Esophagus muscularis mucosa (tissue), 4 donors: Measurements from ENCODE around the gene NBAS. TPM values are rescaled to one million over a fixed set of nuclear protein-coding genes. Genes with fewer than 3 reads are reported as not detected.

Experiments
- DNase-seq: peaks from one replicate; pipeline ENCODE4 v3.0.0-alpha.2; 2017; ENCODE audit errors: extremely low spot score
- H3K27ac ChIP-seq, 4 donors: fragments of 200-600 bp; sonication (generic); replicated peaks in 1 of 4; 1 replicate in 3 of 4; 2 replicates in 1 of 4; pipeline ENCODE4 v1.5.1; 2016 to 2019; ENCODE audit warnings: mild to moderate bottlenecking in 1 of 4
- H3K27me3 ChIP-seq, 4 donors: fragments of 200-600 bp; sonication (generic); one replicate each; pipeline versions ENCODE4 v1.5.1 to v1.6.0; 2016 to 2019
- H3K36me3 ChIP-seq, 4 donors: fragments of 200-600 bp; sonication (generic); one replicate each; pipeline ENCODE4 v1.5.1; 2016 to 2019
- H3K4me1 ChIP-seq, 4 donors: fragments of 200-600 bp; sonication (generic); one replicate each; pipeline ENCODE4 v1.5.1; 2016 to 2019
- H3K4me3 ChIP-seq, 4 donors: fragments of 200-600 bp; sonication (generic); 1 replicate in 2 of 4; 2 replicates in 2 of 4; pipeline ENCODE4 v1.5.1; 2016 to 2019; ENCODE audit warnings: mild to moderate bottlenecking in 4 of 4, moderate library complexity in 1 of 4
- H3K9me3 ChIP-seq, 4 donors: fragments of 200-600 bp; sonication (generic); 1 replicate in 3 of 4; 2 replicates in 1 of 4; pipeline ENCODE4 v1.5.1; 2016 to 2019
- EP300 ChIP-seq: sonication (generic); formaldehyde crosslinking; IDR thresholded peaks from one replicate; pipeline ENCODE4 v1.6.1; 2017; ENCODE audit warnings: antibody characterized with exemption
- POLR2A ChIP-seq: fragments of 450-650 bp; IDR thresholded peaks from one replicate; pipeline ENCODE4 v1.6.1; 2017; ENCODE audit warnings: antibody characterized with exemption, moderate library complexity, mild to moderate bottlenecking, low read depth
- POLR2AphosphoS5 ChIP-seq, 2 donors: sonication (generic); formaldehyde crosslinking; IDR thresholded peaks; one replicate each; pipeline ENCODE4 v1.6.1; 2017; ENCODE audit warnings: antibody characterized with exemption in 2 of 2
- WGBS: methylation state at CpG from one replicate; pipeline ENCODE4 v1.1.5; 2018; 5-methylcytosine and 5-hydroxymethylcytosine counted together
- intact Hi-C: fragments of 100-400 bp; cut with DNase I; formaldehyde crosslinking; loops from one replicate; pipeline ENCODE4 v1.15.1; 2023
- total RNA-seq, 4 donors: library from RNA; depleted of rRNA; stranded (reverse); fragments of >200 nt; gene quantifications; one replicate each; pipeline versions ENCODE4 v1.1.0 to v1.2.1, GENCODE V29; 2016
- TF ChIP-seq, protein P1 (sequence below), 3 experiments: fragments of 200-600 bp in 2 of 3; fragments of 450-650 bp in 1 of 3; sonication (generic) in 2 of 3; IDR thresholded peaks; one replicate each; pipeline ENCODE4 v1.5.1; 2017 to 2019; ENCODE audit warnings: antibody characterized with exemption in 3 of 3, mild to moderate bottlenecking in 2 of 3, moderate library complexity in 1 of 3

NBAS gene
- total RNA-seq, 4 donors from 2014 or later, result 39.2 to 43.6 (median 42.0) TPM

DNA sequence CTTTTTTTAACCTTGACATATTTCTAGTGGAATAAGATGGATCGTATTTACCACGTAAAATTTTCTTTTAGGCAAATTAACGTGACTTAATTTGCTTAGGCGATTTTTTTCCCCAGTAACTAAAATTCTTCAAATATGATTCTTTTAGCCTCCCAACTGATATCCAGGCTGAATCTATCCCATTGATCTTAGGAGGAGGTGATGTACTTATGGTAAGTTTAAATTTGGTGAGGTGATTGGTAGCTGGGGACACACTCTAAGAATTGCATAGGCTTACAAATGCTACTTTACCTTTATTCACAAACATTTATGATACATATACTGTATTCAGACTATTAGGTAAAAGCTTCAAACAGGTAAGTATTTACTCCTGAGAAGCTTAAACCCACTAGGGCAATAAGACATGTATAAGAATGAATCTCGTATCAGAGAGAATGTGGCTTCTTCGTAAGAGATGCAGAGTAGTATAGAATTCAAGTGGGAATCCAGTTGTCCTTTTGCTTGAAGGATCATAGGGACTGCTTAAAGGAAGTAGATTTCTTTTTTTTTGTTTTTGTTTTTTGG lies 34.3 kb upstream of the NBAS start:
- peaks cover 23 to 34% (median 32%) of the 10 kb centered on the region in 4 donors for H3K4me1 ChIP-seq
- H3K27me3 ChIP-seq, result no peaks in the 10 kb centered on the region
- TF ChIP-seq EP300 (no peak), POLR2AphosphoS5 (IDR thresholded peaks at IDR 0.05) (no peak), POLR2A (no peak)
- TF ChIP-seq, protein P1, sequence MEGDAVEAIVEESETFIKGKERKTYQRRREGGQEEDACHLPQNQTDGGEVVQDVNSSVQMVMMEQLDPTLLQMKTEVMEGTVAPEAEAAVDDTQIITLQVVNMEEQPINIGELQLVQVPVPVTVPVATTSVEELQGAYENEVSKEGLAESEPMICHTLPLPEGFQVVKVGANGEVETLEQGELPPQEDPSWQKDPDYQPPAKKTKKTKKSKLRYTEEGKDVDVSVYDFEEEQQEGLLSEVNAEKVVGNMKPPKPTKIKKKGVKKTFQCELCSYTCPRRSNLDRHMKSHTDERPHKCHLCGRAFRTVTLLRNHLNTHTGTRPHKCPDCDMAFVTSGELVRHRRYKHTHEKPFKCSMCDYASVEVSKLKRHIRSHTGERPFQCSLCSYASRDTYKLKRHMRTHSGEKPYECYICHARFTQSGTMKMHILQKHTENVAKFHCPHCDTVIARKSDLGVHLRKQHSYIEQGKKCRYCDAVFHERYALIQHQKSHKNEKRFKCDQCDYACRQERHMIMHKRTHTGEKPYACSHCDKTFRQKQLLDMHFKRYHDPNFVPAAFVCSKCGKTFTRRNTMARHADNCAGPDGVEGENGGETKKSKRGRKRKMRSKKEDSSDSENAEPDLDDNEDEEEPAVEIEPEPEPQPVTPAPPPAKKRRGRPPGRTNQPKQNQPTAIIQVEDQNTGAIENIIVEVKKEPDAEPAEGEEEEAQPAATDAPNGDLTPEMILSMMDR (IDR thresholded peaks at IDR 0.05), result no peak
- intact Hi-C loops, result no loop called here
- DNase-seq, result no peak
- peaks cover 33 to 56% (median 45%) of the 10 kb centered on the region in 4 donors for H3K36me3 ChIP-seq
- WGBS, result 93% methylated on average over 6 of the region's 6 CpGs
- H3K9me3 ChIP-seq, result no peaks in the 10 kb centered on the region
- H3K27ac ChIP-seq, result no peak overlapping the region
- no peak overlapping the region for H3K4me3 ChIP-seq

DNA sequence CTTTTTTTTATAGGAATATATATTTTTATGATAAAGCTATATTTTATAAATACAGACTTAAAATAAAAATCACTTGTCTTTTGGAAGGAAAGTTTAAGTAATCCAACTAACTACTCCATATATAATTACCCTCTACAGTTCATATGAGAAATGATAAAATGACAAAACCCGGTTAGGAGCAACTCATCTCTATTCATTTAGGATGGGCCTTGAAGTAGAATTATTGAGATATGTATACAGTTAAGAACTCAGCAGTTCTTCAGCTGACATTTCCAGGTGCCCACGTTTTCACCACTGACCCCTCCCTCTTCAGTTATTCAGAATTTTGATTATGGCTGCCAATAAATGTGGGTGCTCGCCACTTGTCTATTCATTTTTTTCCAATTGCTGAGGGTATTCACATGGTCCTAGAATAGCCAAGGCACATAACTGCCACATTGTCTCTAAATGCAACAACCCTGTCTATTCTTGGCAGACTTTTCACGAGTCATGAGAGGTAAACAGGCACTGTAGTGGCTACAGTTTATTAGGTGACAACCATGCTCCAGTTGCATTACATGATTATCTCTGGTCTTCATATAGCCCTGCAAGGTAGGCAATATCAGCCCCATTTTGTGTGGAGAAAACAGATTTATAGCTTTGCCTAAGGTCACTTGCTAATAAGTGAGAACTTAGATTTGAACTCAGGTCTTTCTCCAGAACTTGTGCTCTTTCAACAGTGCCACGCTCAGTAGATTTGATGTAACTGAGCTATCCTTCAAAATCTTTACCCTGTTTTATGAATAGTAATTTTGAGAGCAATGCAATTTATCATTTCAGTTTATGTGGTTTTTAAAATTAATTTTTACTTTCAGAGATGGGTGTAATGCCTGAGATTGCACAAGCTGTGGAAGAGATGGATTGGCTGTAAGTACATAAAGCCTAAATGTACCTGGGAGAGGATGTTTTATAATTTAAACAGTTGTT lies 33.4 kb upstream of the NBAS start:
- no peak overlapping the region for H3K4me3 ChIP-seq
- peaks cover 30 to 47% (median 37%) of the 10 kb centered on the region in 4 donors for H3K36me3 ChIP-seq
- peaks cover 23 to 34% (median 32%) of the 10 kb centered on the region in 4 donors for H3K4me1 ChIP-seq
- TF ChIP-seq POLR2A (no peak), POLR2AphosphoS5 (IDR thresholded peaks at IDR 0.05) (no peak), EP300 (no peak)
- TF ChIP-seq, protein P1 (IDR thresholded peaks at IDR 0.05), result no peak
- no peaks in the 10 kb centered on the region for H3K27me3 ChIP-seq
- intact Hi-C loops, result no loop called here
- DNase-seq, result no peak
- no peak overlapping the region for H3K27ac ChIP-seq
- WGBS, result 62% methylated on average over 5 of the region's 5 CpGs
- no peaks in the 10 kb centered on the region for H3K9me3 ChIP-seq

DNA sequence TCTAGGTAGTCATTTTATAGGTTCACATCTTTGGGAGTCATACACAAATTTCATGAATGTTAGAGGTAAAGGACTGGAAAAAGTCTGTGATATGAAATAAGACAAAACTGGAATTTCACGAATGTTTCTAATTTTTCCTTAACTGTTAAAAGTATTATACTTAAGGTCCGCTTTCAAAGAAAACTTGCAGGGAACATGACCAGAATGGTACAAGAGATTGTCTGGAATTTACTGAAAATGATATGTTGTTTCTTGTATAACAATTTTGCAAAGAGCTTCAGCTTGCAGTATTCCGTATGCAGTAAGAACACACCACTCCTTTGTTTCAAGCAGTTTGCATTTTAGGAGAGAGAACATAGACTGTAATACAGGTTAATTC lies 32.2 kb upstream of the NBAS start:
- intact Hi-C loops, result no loop called here
- Histone ChIP-seq H3K4me1 (peaks cover 23 to 34% (median 32%) of the 10 kb centered on the region in 4 donors), H3K4me3 (peak overlapping the region in 1 of 4 donors; percentile 73), H3K9me3 (no peaks in the 10 kb centered on the region), H3K27ac (no peak overlapping the region), H3K36me3 (peaks cover 24 to 34% (median 28%) of the 10 kb centered on the region in 4 donors), H3K27me3 (no peaks in the 10 kb centered on the region)
- WGBS, result 78% methylated on average over 3 of the region's 3 CpGs
- TF ChIP-seq POLR2A, result no peak
- no peak for TF ChIP-seq POLR2AphosphoS5 (IDR thresholded peaks at IDR 0.05)
- TF ChIP-seq, protein P1 (IDR thresholded peaks at IDR 0.05), result no peak
- no peak for TF ChIP-seq EP300
- no peak for DNase-seq

DNA sequence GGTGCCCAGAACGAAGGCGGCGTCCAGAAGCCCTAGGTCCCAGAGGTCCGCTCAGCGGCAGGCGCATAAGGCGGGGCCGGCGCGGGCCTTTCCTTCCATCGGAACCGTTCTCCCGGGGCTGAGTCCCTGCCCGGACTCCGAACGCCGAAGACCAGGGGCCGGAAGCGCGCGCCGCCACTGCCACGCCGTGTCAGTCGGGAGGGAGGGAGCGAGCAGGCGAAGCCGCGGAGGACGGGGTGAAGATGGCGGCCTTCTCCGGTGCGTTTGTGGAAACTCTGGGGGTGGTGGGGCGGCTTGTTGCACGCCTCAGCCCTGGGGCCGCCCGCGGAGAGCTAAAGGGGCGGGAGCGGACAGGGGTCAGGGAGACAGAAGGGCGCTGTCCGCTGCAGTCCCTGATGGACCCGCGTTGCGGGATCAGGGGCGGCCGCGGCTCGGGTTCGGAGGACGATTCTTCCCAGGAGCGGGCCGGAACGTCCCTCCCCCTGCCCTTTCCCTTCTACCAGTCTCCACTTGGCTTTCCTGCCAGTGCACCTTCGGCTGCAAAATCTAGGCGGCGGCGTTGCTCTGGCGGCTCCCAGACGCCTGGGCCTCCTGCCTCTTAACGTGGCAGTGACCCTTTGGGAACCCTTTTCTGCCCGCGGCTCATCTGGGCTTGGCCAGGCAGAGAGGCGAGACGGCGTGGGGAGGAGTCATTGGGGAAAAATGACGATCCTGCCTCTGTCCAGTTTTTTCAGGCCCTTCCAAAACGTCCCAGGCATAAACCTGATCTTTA lies 30.7 kb upstream of the NBAS start, which contains the start of gene DDX1:
Gene DDX1, plus strand, starts transcription at position 177 of the 772 bp plus-strand sequence. Its CDS starts 66 bp downstream, at position 243.
- H3K36me3 ChIP-seq, result peaks cover 10 to 20% (median 17%) of the 10 kb centered on the region in 4 donors
- H3K27me3 ChIP-seq, result no peaks in the 10 kb centered on the region
- H3K4me3 ChIP-seq, result peak within 1 kb of the TSS; percentile 65 to 96 (median 81)
- peak; percentile 95 for DNase-seq
- TF ChIP-seq EP300 (no peak), POLR2AphosphoS5 (IDR thresholded peaks at IDR 0.05) (peak; percentile 92), POLR2A (peak; percentile 52)
- TF ChIP-seq, protein P1 (IDR thresholded peaks at IDR 0.05), result no peak
- H3K9me3 ChIP-seq, result no peaks in the 10 kb centered on the region
- peak within 1 kb of the TSS; percentile 86 to 96 (median 90) for H3K27ac ChIP-seq
- intact Hi-C loops, result no loop called here
- H3K4me1 ChIP-seq, result peaks cover 23 to 34% (median 32%) of the 10 kb centered on the region in 4 donors
- WGBS, result 0% methylated on average over 25 of the region's 68 CpGs
